ENCODE results near the gene CDC73.

GRCh38 chr1:193303849-193304248 lies 182.0 kb downstream of the CDC73 start:
- TF ChIP-seq TCF12 (IDR thresholded peaks at IDR 0.05; ENCODE audit: low read depth) (no peak), TAF1 (IDR thresholded peaks at IDR 0.05; ENCODE audit: low read depth) (no peak), NFIC (IDR thresholded peaks at IDR 0.05) (no peak), EGR1 (IDR thresholded peaks at IDR 0.05) (no peak)
- TF ChIP-seq, protein P1, sequence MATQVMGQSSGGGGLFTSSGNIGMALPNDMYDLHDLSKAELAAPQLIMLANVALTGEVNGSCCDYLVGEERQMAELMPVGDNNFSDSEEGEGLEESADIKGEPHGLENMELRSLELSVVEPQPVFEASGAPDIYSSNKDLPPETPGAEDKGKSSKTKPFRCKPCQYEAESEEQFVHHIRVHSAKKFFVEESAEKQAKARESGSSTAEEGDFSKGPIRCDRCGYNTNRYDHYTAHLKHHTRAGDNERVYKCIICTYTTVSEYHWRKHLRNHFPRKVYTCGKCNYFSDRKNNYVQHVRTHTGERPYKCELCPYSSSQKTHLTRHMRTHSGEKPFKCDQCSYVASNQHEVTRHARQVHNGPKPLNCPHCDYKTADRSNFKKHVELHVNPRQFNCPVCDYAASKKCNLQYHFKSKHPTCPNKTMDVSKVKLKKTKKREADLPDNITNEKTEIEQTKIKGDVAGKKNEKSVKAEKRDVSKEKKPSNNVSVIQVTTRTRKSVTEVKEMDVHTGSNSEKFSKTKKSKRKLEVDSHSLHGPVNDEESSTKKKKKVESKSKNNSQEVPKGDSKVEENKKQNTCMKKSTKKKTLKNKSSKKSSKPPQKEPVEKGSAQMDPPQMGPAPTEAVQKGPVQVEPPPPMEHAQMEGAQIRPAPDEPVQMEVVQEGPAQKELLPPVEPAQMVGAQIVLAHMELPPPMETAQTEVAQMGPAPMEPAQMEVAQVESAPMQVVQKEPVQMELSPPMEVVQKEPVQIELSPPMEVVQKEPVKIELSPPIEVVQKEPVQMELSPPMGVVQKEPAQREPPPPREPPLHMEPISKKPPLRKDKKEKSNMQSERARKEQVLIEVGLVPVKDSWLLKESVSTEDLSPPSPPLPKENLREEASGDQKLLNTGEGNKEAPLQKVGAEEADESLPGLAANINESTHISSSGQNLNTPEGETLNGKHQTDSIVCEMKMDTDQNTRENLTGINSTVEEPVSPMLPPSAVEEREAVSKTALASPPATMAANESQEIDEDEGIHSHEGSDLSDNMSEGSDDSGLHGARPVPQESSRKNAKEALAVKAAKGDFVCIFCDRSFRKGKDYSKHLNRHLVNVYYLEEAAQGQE (IDR thresholded peaks at IDR 0.05; ENCODE audit: low read depth): no peak

Measured in Ishikawa (cell line).